ENCODE data around the gene ZNF80. TPM values are rescaled to one million over a fixed set of nuclear protein-coding genes. Genes with fewer than 3 reads are reported as not detected.

Gene ZNF80
- total RNA-seq, 1 donor: not detected

GRCh38 chr3:114231616-114232015, 5.8 kb downstream of the ZNF80 start:
- no peak for TF ChIP-seq CTCF (IDR thresholded peaks at IDR 0.05; ENCODE audit: extremely low read depth, low read depth, low read length)
- Histone ChIP-seq H3K9me3 (ENCODE audit: low read depth, low read length) (no peaks in the 10 kb centered on the region), H4K20me1 (ENCODE audit: insufficient read depth, low read length) (no peaks in the 10 kb centered on the region), H2AFZ (ENCODE audit: low read length) (no peak overlapping the region), H3K27ac (ENCODE audit: low read depth, low read length) (no peak overlapping the region), H3K27me3 (ENCODE audit: insufficient read depth, low read length) (peaks cover 14% of the 10 kb centered on the region), H3K4me3 (ENCODE audit: insufficient read depth, low read length) (no peak overlapping the region), H3K4me2 (ENCODE audit: insufficient read depth, low read length) (no peak overlapping the region), H3K79me2 (ENCODE audit: insufficient read depth, low read length) (no peaks in the 10 kb centered on the region), H3K36me3 (ENCODE audit: insufficient read depth, low read length) (no peaks in the 10 kb centered on the region), H3K4me1 (ENCODE audit: insufficient read depth, low read length) (no peaks in the 10 kb centered on the region)
- no peak for DNase-seq (ENCODE audit: insufficient read length, low spot score, missing footprints)

GRCh38 chr3:114227076-114227475, 10.3 kb downstream of the ZNF80 start:
- DNase-seq (ENCODE audit: insufficient read length, low spot score, missing footprints): no peak
- H3K27ac ChIP-seq (ENCODE audit: low read depth, low read length): no peak overlapping the region
- no peak for TF ChIP-seq CTCF (IDR thresholded peaks at IDR 0.05; ENCODE audit: extremely low read depth, low read depth, low read length)

GRCh38 chr3:114226313-114226712, 11.1 kb downstream of the ZNF80 start:
- TF ChIP-seq CTCF (IDR thresholded peaks at IDR 0.05; ENCODE audit: extremely low read depth, low read depth, low read length): no peak
- H3K27ac ChIP-seq (ENCODE audit: low read depth, low read length): no peak overlapping the region
- no peak overlapping the region for H3K4me2 ChIP-seq (ENCODE audit: insufficient read depth, low read length)
- H3K4me3 ChIP-seq (ENCODE audit: insufficient read depth, low read length): no peak overlapping the region
- peaks cover 8% of the 10 kb centered on the region for H3K9me3 ChIP-seq (ENCODE audit: low read depth, low read length)
- no peak overlapping the region for H2AFZ ChIP-seq (ENCODE audit: low read length)
- no peaks in the 10 kb centered on the region for H4K20me1 ChIP-seq (ENCODE audit: insufficient read depth, low read length)
- no peak for DNase-seq (ENCODE audit: insufficient read length, low spot score, missing footprints)
- no peaks in the 10 kb centered on the region for H3K79me2 ChIP-seq (ENCODE audit: insufficient read depth, low read length)
- no peaks in the 10 kb centered on the region for H3K4me1 ChIP-seq (ENCODE audit: insufficient read depth, low read length)
- no peaks in the 10 kb centered on the region for H3K27me3 ChIP-seq (ENCODE audit: insufficient read depth, low read length)
- no peaks in the 10 kb centered on the region for H3K36me3 ChIP-seq (ENCODE audit: insufficient read depth, low read length)

More at GRCh38 chr3:114227076-114227475, 10.3 kb downstream of the ZNF80 start:
- H2AFZ ChIP-seq (ENCODE audit: low read length): no peak overlapping the region
- H3K4me3 ChIP-seq (ENCODE audit: insufficient read depth, low read length): no peak overlapping the region
- no peaks in the 10 kb centered on the region for H3K79me2 ChIP-seq (ENCODE audit: insufficient read depth, low read length)
- no peaks in the 10 kb centered on the region for H3K27me3 ChIP-seq (ENCODE audit: insufficient read depth, low read length)
- peaks cover 8% of the 10 kb centered on the region for H3K9me3 ChIP-seq (ENCODE audit: low read depth, low read length)
- no peak overlapping the region for H3K4me2 ChIP-seq (ENCODE audit: insufficient read depth, low read length)
- H3K36me3 ChIP-seq (ENCODE audit: insufficient read depth, low read length): no peaks in the 10 kb centered on the region
- no peaks in the 10 kb centered on the region for H4K20me1 ChIP-seq (ENCODE audit: insufficient read depth, low read length)
- no peaks in the 10 kb centered on the region for H3K4me1 ChIP-seq (ENCODE audit: insufficient read depth, low read length)

GRCh38 chr3:114223143-114223542, 14.2 kb downstream of the ZNF80 start:
- Histone ChIP-seq H3K9me3 (ENCODE audit: low read depth, low read length) (peaks cover 8% of the 10 kb centered on the region), H3K4me1 (ENCODE audit: insufficient read depth, low read length) (peaks cover 2% of the 10 kb centered on the region), H3K27ac (ENCODE audit: low read depth, low read length) (no peak overlapping the region), H3K4me2 (ENCODE audit: insufficient read depth, low read length) (no peak overlapping the region), H3K79me2 (ENCODE audit: insufficient read depth, low read length) (no peaks in the 10 kb centered on the region), H2AFZ (ENCODE audit: low read length) (no peak overlapping the region), H3K27me3 (ENCODE audit: insufficient read depth, low read length) (no peaks in the 10 kb centered on the region), H3K4me3 (ENCODE audit: insufficient read depth, low read length) (no peak overlapping the region), H4K20me1 (ENCODE audit: insufficient read depth, low read length) (no peaks in the 10 kb centered on the region), H3K36me3 (ENCODE audit: insufficient read depth, low read length) (no peaks in the 10 kb centered on the region)
- TF ChIP-seq CTCF (IDR thresholded peaks at IDR 0.05; ENCODE audit: extremely low read depth, low read depth, low read length): no peak
- DNase-seq (ENCODE audit: insufficient read length, low spot score, missing footprints): no peak
